Endometrial microvascular endothelial cells (primary cell): ENCODE results near the gene RASSF9. TPM values are rescaled to one million over a fixed set of nuclear protein-coding genes. Genes with fewer than 3 reads are reported as not detected.

ENCODE experiments used
- in situ Hi-C: cut with HindIII; loops from 2 replicates; pipeline ENCODE4 v1.10.0; 2017; ENCODE audit warnings: low sequenced_read_pairs, low pct_unique_long_range_greater_than_20kb; ENCODE audit errors: inconsistent ontology term
- total RNA-seq: library from RNA; depleted of rRNA; stranded (reverse); fragments of >200 nt; gene quantifications from one replicate; pipeline ENCODE4 v1.2.3, GENCODE V29; 2015; ENCODE audit errors: inconsistent ontology term

Gene RASSF9
- total RNA-seq, result 1.3 TPM

DNA sequence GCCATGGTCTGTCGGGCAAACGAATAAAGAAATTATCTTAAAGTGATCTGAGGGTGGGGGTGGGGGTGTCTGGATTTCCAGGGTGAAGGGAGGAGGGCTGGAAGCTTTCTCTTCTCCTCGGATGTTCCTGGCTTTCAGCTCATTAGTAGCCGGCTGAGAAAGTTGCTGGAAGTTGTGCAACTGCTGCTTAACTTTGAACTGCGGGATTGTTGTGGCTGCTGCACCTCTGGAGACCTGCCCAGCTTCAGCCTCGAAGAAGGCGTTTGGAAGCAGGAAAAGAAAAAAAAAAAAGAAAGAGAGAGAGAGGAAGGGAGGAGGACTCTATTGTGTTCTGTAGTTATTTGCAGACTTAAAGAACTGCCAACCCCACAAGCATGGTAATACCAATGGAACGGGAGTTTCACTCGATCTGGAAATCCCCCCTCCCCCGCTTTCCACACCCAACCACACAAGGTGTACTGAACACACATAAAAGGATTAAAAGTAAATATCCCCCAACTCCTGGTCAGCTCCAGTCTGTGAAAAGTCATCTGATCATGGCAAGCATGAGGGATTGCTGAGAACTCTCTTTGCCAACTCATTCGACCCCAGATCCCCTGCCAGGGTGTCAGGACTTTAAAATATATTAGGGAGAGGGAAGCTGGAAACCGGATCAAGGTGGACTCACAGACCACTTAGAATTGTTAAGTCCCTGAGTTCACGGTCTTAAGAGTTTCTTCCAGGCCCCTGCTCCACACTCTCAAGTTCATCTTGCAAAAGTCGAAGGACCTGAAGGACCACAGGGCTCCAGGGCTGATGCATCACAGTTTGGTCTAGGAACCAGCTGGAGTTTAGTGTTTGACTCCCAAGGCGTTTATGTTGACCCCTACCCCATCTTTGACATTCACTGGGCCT is at the start of gene RASSF9:
TSS of gene RASSF9 (minus strand) at position 213 of the 894 bp plus-strand sequence. CDS start at position 5, 208 bp downstream.
- in situ Hi-C loops, result loop anchor here (25.0 kb wide), 1 partner anchor 99 kb away; no protein-coding TSS in a partner anchor

DNA sequence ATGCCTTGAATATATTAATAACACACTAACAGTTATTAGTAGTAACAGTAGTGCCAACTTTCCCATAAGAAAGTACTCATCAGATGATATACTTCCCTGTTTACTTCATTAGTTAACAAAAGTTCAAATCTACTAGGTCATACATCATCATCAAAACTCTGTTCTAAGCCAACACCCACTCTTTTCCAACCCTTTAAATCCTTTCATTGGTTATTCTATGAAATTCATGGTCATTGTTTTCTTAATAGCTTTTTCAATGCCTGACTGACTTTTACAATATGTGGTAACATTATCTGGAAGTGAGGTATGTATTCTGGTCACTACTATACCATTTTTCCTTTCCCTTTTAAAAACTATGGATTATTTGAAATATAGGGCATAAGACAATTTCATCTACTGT is 47.6 kb upstream of the RASSF9 start:
- in situ Hi-C loops, result no loop called here

GRCh38 chr12:85877459-85877858 is 41.2 kb upstream of the RASSF9 start:
- in situ Hi-C loops, result no loop called here

GRCh38 chr12:85874031-85874461 is 37.8 kb upstream of the RASSF9 start, which contains the start of gene NTS:
Gene NTS, plus strand, starts transcription at chr12:85874295. Its CDS starts 109 bp downstream, at chr12:85874404.
- in situ Hi-C loops, result no loop called here

DNA sequence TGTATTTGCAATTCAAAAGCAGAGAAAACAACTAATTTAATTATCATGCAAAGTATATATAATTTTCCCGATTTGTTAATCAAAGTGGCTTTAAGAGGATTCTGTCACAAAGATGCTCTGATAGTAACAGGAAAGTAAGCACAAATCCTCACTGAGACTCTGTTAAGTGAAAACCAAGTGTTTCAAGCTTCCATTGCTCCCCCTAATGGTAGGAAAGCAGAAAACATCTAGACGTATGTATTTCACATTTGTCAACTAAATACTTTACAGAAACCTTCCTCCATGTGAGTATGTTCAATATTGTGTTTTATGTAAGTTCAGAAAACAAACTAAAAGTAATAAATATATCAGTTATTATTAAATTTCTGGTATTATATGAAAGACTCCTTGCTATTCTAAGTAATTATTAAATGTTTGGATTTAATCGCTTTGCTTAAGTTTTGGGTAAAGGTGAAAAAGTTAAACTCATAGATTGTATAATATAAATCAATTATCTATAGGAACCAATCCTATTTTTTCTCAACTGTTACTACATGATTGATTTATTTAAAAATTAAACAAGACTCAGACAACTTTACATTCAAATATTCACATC is 36.4 kb upstream of the RASSF9 start:
- in situ Hi-C loops, result no loop called here

DNA sequence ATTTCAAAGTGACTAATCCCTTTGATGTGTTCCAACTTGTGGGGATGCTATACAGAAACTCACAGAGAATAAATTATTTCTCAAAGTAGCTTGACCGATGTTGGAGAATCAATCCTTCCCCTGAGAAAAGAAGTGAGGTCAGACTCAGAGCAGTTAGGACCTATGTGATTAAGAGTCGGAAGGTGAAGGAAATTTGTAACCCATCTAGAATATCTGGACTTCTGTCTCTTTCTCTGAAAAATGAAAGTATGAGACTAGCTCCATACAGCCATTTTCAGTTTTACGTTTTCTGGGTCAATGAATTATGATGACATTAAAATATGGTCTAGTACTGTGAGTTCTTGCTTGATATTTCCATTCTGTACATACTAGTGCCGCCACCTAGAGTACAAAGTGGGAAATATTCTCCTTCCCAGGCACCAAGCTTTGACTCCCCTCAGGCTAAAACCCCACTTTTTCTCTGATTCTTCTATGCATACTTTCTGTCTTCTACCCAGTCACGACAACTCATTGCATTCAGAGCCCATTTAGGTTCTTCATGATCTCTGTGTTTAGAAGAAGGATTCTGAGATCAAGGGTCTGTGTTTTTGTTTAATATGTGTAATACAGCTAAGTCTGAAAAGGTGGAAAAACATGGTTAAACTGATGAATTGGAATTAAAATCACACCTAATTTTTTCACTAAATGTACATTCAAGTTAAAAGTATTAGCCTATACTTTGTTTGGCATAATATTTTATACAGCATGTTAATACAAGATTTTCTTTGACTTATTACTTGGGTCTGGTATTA is 31.0 kb upstream of the RASSF9 start:
- in situ Hi-C loops, result no loop called here

DNA sequence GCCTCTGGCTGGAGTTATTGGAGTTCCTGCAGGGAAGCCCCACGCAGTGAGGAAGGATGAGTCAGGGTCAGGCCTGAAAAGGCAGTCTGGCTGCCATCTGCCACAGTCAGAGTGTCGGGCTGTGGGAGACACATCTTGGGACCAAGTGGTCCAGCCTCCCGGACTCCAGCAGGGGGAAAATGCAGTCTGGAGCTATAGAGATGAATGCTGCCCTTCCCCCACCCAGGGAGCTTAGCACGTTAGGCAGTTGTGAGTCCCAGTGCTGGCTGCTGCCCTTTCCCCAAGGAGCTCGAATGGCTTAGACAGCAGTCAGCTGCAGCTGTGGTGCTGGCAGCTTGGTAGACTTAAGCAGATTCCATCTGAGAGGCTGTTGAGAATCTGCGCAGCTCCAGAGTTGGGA is 29.7 kb upstream of the RASSF9 start:
- in situ Hi-C loops, result no loop called here

DNA sequence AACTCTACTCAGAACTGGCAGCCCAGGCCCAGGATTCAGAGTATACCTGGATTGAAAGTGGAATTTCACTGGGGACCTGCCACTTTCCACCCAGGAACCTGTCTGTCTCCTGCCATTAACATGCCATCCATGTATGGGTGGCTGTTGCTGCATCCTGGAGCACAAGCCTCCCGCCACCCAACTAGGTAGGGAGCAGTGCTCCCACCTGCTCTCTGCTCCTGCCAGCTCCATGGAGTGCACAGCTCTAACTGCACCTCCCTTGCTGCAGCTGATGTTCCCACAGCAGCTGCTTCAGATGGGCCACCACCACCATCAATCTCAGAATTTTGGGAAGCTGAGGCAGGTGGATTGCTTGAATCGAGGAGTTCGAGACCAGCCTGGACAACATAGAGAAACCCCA is 20.8 kb upstream of the RASSF9 start:
- in situ Hi-C loops, result no loop called here

DNA sequence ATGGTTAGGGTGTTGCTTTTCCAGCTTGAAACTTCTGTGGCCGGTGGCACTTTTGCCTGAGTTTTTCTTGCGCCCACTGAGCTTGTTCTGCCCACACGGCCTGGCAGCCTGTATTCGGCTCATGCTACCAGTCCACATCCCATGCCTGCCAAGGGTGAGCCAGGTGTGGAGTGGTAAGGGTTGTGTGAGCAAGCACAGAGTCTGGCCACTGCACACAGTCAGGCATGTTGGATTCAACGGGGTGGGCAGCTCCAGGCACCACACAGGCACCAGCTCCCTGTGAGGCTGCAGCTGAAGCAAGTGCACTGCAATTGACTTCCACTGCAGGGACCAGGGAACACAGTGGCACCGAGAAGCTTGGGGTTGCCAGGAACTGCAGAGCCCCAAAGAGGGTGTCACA is 19.1 kb upstream of the RASSF9 start:
- in situ Hi-C loops, result no loop called here

- in situ Hi-C loops, result loop anchor here (25.0 kb wide), 1 partner anchor 112 kb away; no protein-coding TSS in a partner anchor
These were observed 13.1 kb upstream of the RASSF9 start for GRCh38 chr12:85849344-85849743.

DNA sequence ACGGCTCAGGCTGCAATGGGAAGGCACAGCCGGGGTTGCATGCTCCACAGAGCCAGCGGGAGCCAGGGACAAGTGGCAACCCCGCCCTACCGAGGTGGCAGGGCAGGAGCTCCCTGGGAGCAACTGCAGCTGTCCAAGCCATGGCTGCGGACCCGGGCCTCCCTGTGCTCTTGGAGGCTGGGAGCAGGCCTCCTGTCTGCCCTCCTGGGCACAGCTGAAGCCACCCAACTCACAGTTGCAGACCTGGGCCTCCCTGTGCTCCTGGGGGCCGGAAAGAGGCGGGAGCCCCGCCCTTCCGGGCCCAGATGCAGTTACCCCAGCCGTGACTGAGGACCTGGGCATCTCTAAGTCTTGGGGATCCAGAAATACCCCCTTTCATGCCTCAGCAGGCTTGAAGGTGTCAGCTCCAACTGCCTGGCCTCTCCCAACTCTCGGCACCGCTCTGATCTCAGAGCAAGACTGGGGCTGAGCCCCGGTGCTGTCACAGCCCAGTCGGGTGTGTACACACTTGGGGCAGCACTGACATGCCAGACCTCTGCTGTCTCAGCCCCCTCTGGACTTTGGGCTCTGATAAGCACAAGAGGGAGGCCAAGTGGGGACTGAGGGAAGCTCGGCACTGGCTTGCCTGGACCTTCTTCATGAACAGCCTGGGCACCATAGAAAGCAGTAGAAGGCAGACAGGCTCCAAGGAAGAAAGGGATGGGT is 7.5 kb upstream of the RASSF9 start:
- in situ Hi-C loops, result loop anchor here (25.0 kb wide), 1 partner anchor 106 kb away; no protein-coding TSS in a partner anchor

- in situ Hi-C loops, result loop anchor here (25.0 kb wide), 1 partner anchor 98 kb away; no protein-coding TSS in a partner anchor
These were observed 598 bp downstream of the RASSF9 start for GRCh38 chr12:85835426-85836196.

- in situ Hi-C loops, result loop anchor here (25.0 kb wide), 1 partner anchor 97 kb away; no protein-coding TSS in a partner anchor
These were observed 1.8 kb downstream of the RASSF9 start for GRCh38 chr12:85834378-85834777.

DNA sequence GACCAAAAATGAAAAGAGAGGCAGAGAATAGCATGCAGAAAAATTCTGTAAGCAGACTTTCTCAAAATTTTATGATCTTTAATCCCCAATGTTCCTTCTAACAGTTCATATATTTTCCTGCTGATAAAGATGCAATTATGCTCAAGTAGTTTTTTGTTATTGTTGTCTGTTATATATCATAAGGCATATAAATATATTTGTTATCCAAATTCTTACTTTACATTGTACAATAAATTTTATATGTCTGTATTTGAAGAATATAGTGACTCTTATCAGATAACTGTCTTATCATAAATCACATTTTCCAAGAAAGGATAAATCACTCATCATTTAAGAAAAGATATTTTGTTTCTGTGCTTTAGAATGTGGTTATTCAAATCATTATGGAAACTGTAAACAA is 2.6 kb downstream of the RASSF9 start:
- in situ Hi-C loops, result loop anchor here (25.0 kb wide), 1 partner anchor 96 kb away; no protein-coding TSS in a partner anchor

GRCh38 chr12:85831327-85831990 is 4.8 kb downstream of the RASSF9 start:
- in situ Hi-C loops, result loop anchor here (25.0 kb wide), 1 partner anchor 94 kb away; no protein-coding TSS in a partner anchor

- in situ Hi-C loops, result loop anchor here (25.0 kb wide), 1 partner anchor 92 kb away; no protein-coding TSS in a partner anchor
These were observed 6.8 kb downstream of the RASSF9 start for GRCh38 chr12:85829391-85829790.

GRCh38 chr12:85828576-85828975 is 7.6 kb downstream of the RASSF9 start:
- in situ Hi-C loops, result loop anchor here (25.0 kb wide), 1 partner anchor 91 kb away; no protein-coding TSS in a partner anchor
